ENCODE results near the gene INSYN2B. TPM values are rescaled to one million over a fixed set of nuclear protein-coding genes. Genes with fewer than 3 reads are reported as not detected.

INSYN2B gene
- total RNA-seq, 3 donors from 2014 or later: 0.16 TPM; not detected in 2

GRCh38 chr5:169989365-169989764 is 9.1 kb upstream of the INSYN2B start:
- no peak for TF ChIP-seq CTCF (IDR thresholded peaks at IDR 0.05)
- no peaks in the 10 kb centered on the region for H3K36me3 ChIP-seq (ENCODE audit: low read depth)
- ATAC-seq (no peak), DNase-seq (no peak)
- H3K9me3 ChIP-seq: no peaks in the 10 kb centered on the region
- H3K4me1 ChIP-seq (ENCODE audit: low read depth): no peaks in the 10 kb centered on the region
- no peak overlapping the region for H3K4me3 ChIP-seq
- intact Hi-C loops (cut with DNase I, micrococcal nuclease): no loop called here

- Histone ChIP-seq H3K9me3 (no peaks in the 10 kb centered on the region), H3K4me1 (ENCODE audit: low read depth) (no peaks in the 10 kb centered on the region), H3K4me3 (no peak overlapping the region), H3K36me3 (ENCODE audit: low read depth) (no peaks in the 10 kb centered on the region)
- TF ChIP-seq CTCF (IDR thresholded peaks at IDR 0.05): no peak
- DNase-seq: no peak
- ATAC-seq: no peak
- intact Hi-C loops (cut with DNase I, micrococcal nuclease): no loop called here
These were observed 8.7 kb upstream of the INSYN2B start for GRCh38 chr5:169988947-169989346.

- Histone ChIP-seq H3K36me3 (ENCODE audit: low read depth) (no peaks in the 10 kb centered on the region), H3K4me1 (ENCODE audit: low read depth) (no peaks in the 10 kb centered on the region), H3K4me3 (no peak overlapping the region), H3K9me3 (no peaks in the 10 kb centered on the region)
- TF ChIP-seq CTCF (IDR thresholded peaks at IDR 0.05): no peak
- intact Hi-C loops (cut with DNase I, micrococcal nuclease): no loop called here
- DNase-seq (no peak), ATAC-seq (no peak)
These were observed 7.9 kb upstream of the INSYN2B start for GRCh38 chr5:169988206-169988605.

GRCh38 chr5:169979871-169980270 is 424 bp downstream of the INSYN2B start:
- no peak for TF ChIP-seq CTCF (IDR thresholded peaks at IDR 0.05)
- H3K36me3 ChIP-seq (ENCODE audit: low read depth): no peaks in the 10 kb centered on the region
- no peaks in the 10 kb centered on the region for H3K4me1 ChIP-seq (ENCODE audit: low read depth)
- intact Hi-C loops (cut with DNase I, micrococcal nuclease): no loop called here
- no peak for ATAC-seq
- no peak for DNase-seq
- no peaks in the 10 kb centered on the region for H3K9me3 ChIP-seq
- H3K4me3 ChIP-seq: no peak overlapping the region

- no peak overlapping the region for H3K4me3 ChIP-seq
- H3K9me3 ChIP-seq: no peaks in the 10 kb centered on the region
- DNase-seq: no peak
- no peaks in the 10 kb centered on the region for H3K36me3 ChIP-seq (ENCODE audit: low read depth)
- no peak for ATAC-seq
- intact Hi-C loops (cut with DNase I, micrococcal nuclease): no loop called here
- no peak for TF ChIP-seq CTCF (IDR thresholded peaks at IDR 0.05)
- H3K4me1 ChIP-seq (ENCODE audit: low read depth): no peaks in the 10 kb centered on the region
These were observed 1.6 kb downstream of the INSYN2B start for GRCh38 chr5:169978714-169979113.

- TF ChIP-seq CTCF (IDR thresholded peaks at IDR 0.05): no peak
- H3K36me3 ChIP-seq (ENCODE audit: low read depth): no peaks in the 10 kb centered on the region
- H3K9me3 ChIP-seq: no peaks in the 10 kb centered on the region
- DNase-seq (no peak), ATAC-seq (no peak)
- H3K4me3 ChIP-seq: no peak overlapping the region
- intact Hi-C loops (cut with DNase I, micrococcal nuclease): no loop called here
- no peaks in the 10 kb centered on the region for H3K4me1 ChIP-seq (ENCODE audit: low read depth)
These were observed 6.0 kb downstream of the INSYN2B start for GRCh38 chr5:169974121-169974770.

Data from mucosa of descending colon (tissue), 3 donors.